H9 (cell line): Measurements from ENCODE around the gene DALRD3. TPM values are rescaled to one million over a fixed set of nuclear protein-coding genes. Genes with fewer than 3 reads are reported as not detected.

Source experiments
- DNase-seq: peaks from one replicate; pipeline ENCODE4 v3.0.0-alpha.2; 2017
- H2AFZ ChIP-seq: one replicate; pipeline ENCODE4 v1.6.1; 2013; ENCODE audit warnings: mild to moderate bottlenecking, low read length, control low read depth, moderate library complexity
- H2AK5ac ChIP-seq: 2 replicates; pipeline ENCODE4 v1.6.1; 2013; ENCODE audit warnings: low read length, control low read depth, mixed read lengths; ENCODE audit not compliant: insufficient read length
- H2BK120ac ChIP-seq: one replicate; pipeline ENCODE4 v1.6.1; 2013; ENCODE audit warnings: low read depth, mild to moderate bottlenecking, low read length, control low read depth, inconsistent platforms; ENCODE audit not compliant: poor library complexity, severe bottlenecking
- H2BK12ac ChIP-seq: 2 replicates; pipeline ENCODE4 v1.6.1; 2013; ENCODE audit warnings: low read length, control low read depth, mixed read lengths, low read depth; ENCODE audit not compliant: insufficient read length
- H2BK15ac ChIP-seq: 2 replicates; pipeline ENCODE4 v1.6.1; 2013; ENCODE audit warnings: low read depth, low read length, control low read depth
- H2BK20ac ChIP-seq: one replicate; pipeline ENCODE4 v1.6.1; 2013; ENCODE audit warnings: low read depth, mild to moderate bottlenecking, low read length, control low read depth, inconsistent platforms; ENCODE audit not compliant: poor library complexity, severe bottlenecking
- H2BK5ac ChIP-seq: 2 replicates; pipeline ENCODE4 v1.6.1; 2013; ENCODE audit warnings: low read length, control low read depth, mixed read lengths; ENCODE audit not compliant: insufficient read length
- H3K14ac ChIP-seq: 2 replicates; pipeline ENCODE4 v1.6.1; 2013; ENCODE audit warnings: low read length, control low read depth; ENCODE audit not compliant: insufficient read depth
- H3K18ac ChIP-seq: 2 replicates; pipeline ENCODE4 v1.6.1; 2013; ENCODE audit warnings: low read depth, mild to moderate bottlenecking, mixed read lengths, low read length, control low read depth; ENCODE audit not compliant: insufficient read length
- H3K23ac ChIP-seq: 2 replicates; pipeline ENCODE4 v1.6.1; 2013; ENCODE audit warnings: low read length, control low read depth, mixed read lengths, low read depth; ENCODE audit not compliant: insufficient read length
- H3K23me2 ChIP-seq: 2 replicates; pipeline ENCODE4 v1.6.1; 2013; ENCODE audit warnings: low read depth, mild to moderate bottlenecking, mixed read lengths, low read length, control low read depth; ENCODE audit not compliant: insufficient read length, poor library complexity, severe bottlenecking
- H3K27ac ChIP-seq: 2 replicates; pipeline ENCODE4 v1.5.1; 2013; ENCODE audit warnings: low read length, control low read depth, mixed read lengths, low read depth; ENCODE audit not compliant: insufficient read length
- H3K27me3 ChIP-seq: 2 replicates; pipeline ENCODE4 v1.6.1; 2013; ENCODE audit warnings: low read length, control low read depth, inconsistent platforms; ENCODE audit not compliant: insufficient read depth
- H3K4ac ChIP-seq: 2 replicates; pipeline ENCODE4 v1.6.1; 2013; ENCODE audit warnings: low read depth, mild to moderate bottlenecking, control low read depth, inconsistent platforms, low read length, moderate library complexity
- H3K4me1 ChIP-seq: 2 replicates; pipeline ENCODE4 v1.6.1; 2013; ENCODE audit warnings: low read length, control low read depth, inconsistent platforms; ENCODE audit not compliant: insufficient read depth
- H3K4me2 ChIP-seq: 2 replicates; pipeline ENCODE4 v1.6.1; 2013; ENCODE audit warnings: low read length, control low read depth, mixed read lengths; ENCODE audit not compliant: insufficient read length, insufficient read depth
- H3K56ac ChIP-seq: 2 replicates; pipeline ENCODE4 v1.6.1; 2013; ENCODE audit warnings: low read depth, mild to moderate bottlenecking, mixed read lengths, low read length, control low read depth; ENCODE audit not compliant: insufficient read length
- H3K79me1 ChIP-seq: 2 replicates; pipeline ENCODE4 v1.6.1; 2013; ENCODE audit warnings: low read depth, mild to moderate bottlenecking, moderate library complexity, low read length, control low read depth, inconsistent platforms; ENCODE audit not compliant: insufficient read depth, poor library complexity, severe bottlenecking
- H3K79me2 ChIP-seq: 2 replicates; pipeline ENCODE4 v1.6.1; 2013; ENCODE audit warnings: low read length, control low read depth, inconsistent platforms; ENCODE audit not compliant: insufficient read depth
- H3K9ac ChIP-seq: 2 replicates; pipeline ENCODE4 v1.6.1; 2013; ENCODE audit warnings: low read length, control low read depth, mixed read lengths; ENCODE audit not compliant: insufficient read length; ENCODE audit errors: extremely low read depth
- H3K9me3 ChIP-seq: one replicate; pipeline ENCODE4 v1.6.1; 2013; ENCODE audit warnings: low read depth, low read length, inconsistent platforms; ENCODE audit not compliant: control insufficient read depth
- H3T11ph ChIP-seq: one replicate; pipeline ENCODE4 v1.6.1; 2013; ENCODE audit warnings: mild to moderate bottlenecking, low read length, control low read depth, inconsistent platforms
- H4K20me1 ChIP-seq: one replicate; pipeline ENCODE4 v1.6.1; 2013; ENCODE audit not compliant: control insufficient read depth, insufficient read length, insufficient read depth
- H4K5ac ChIP-seq: 2 replicates; pipeline ENCODE4 v1.6.1; 2013; ENCODE audit warnings: low read depth, mild to moderate bottlenecking, mixed read lengths, low read length, control low read depth; ENCODE audit not compliant: insufficient read length
- H4K8ac ChIP-seq: replicated peaks from 2 replicates; pipeline ENCODE4 v1.6.1; 2013; ENCODE audit warnings: low read length, control low read depth, mixed read lengths, low read depth; ENCODE audit not compliant: insufficient read length
- H4K91ac ChIP-seq: 2 replicates; pipeline ENCODE4 v1.6.1; 2013; ENCODE audit warnings: low read depth, mild to moderate bottlenecking, moderate library complexity, mixed read lengths, low read length, control low read depth; ENCODE audit not compliant: insufficient read length
- H3K27ac Mint-ChIP-seq, 3 experiments: 2 replicates in 2 of 3; 3 replicates in 1 of 3; pipeline ENCODE4 v1.8.0; 2020 to 2021; ENCODE audit warnings: mixed read lengths in 3 of 3, mild to moderate bottlenecking in 1 of 3, moderate library complexity in 1 of 3
- H3K27me3 Mint-ChIP-seq: 2 replicates; pipeline ENCODE4 v1.8.0; 2021; ENCODE audit warnings: low read depth, mild to moderate bottlenecking, moderate library complexity, mixed read lengths
- H3K36me3 Mint-ChIP-seq, 3 experiments: 2 replicates in 2 of 3; 3 replicates in 1 of 3; pipeline ENCODE4 v1.8.0; 2020 to 2021; ENCODE audit warnings: low read depth in 3 of 3, mixed read lengths in 3 of 3; ENCODE audit not compliant: insufficient read depth in 1 of 3
- H3K4me1 Mint-ChIP-seq, 2 experiments: 2 replicates each; pipeline ENCODE4 v1.8.0; 2020; ENCODE audit warnings: mixed read lengths in 2 of 2
- H3K4me3 Mint-ChIP-seq, 2 experiments: 2 replicates in 1 of 2; 3 replicates in 1 of 2; pipeline ENCODE4 v1.8.0; 2020 to 2021; ENCODE audit warnings: mild to moderate bottlenecking in 2 of 2, mixed read lengths in 2 of 2, moderate library complexity in 1 of 2
- H3K9me3 Mint-ChIP-seq, 2 experiments: 2 replicates in 1 of 2; 3 replicates in 1 of 2; pipeline ENCODE4 v1.8.0; 2020; ENCODE audit warnings: mild to moderate bottlenecking in 2 of 2, mixed read lengths in 2 of 2, moderate library complexity in 1 of 2
- WGBS: extraction: QIAGEN DNeasy Blood & Tissue Kit; methylation state at CpG from one replicate; pipeline ENCODE4 v1.1.7; 2013; ENCODE audit warnings: missing lambda C conversion rate, low lambda C conversion rate, mixed read lengths; ENCODE audit not compliant: insufficient read length; ENCODE audit errors: extremely low coverage; 5-methylcytosine and 5-hydroxymethylcytosine counted together
- total RNA-seq: library from RNA; stranded (reverse); gene quantifications from 2 replicates; pipeline ENCODE4 v1.2.1, GENCODE V29; 2021
- TF ChIP-seq, protein P1 (sequence below): fragments of 200-600 bp; sonication (generic); conservative IDR thresholded peaks from 3 replicates; pipeline ENCODE4 v1.8.0; 2021; ENCODE audit warnings: antibody characterized with exemption, mild to moderate bottlenecking

The DALRD3 gene
- total RNA-seq, 1 experiment from 2014 or later: 32.3 TPM

DNA sequence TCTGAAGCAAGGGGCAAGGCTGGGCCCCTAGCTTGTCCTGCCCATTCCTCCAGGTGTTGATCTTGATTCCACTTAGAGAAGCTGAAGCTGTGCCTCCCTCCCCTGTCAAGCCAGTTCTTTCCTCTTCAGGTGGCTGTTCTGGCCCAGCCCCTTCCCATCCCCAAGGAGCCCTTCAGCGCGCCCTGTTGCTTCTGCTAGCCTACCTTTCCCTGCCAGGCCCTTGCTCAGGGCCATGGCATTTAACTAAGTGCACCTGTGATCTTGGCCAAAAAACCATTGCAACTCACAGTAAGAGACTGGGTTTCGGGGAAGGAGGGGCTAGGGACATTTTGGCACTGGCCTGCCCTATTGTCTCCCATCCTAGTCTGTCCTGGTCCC is 13.1 kb downstream of the DALRD3 start:
- no peak overlapping the region for H4K8ac ChIP-seq
- no peaks in the 10 kb centered on the region for H3K27me3 ChIP-seq
- H3K79me1 ChIP-seq: no peaks in the 10 kb centered on the region
- no peak overlapping the region for H3K27ac ChIP-seq
- no peak overlapping the region for H3K4me2 ChIP-seq
- peaks cover 10% of the 10 kb centered on the region; the same call in 1 of the 2 replicates for H3K79me2 ChIP-seq
- no peak overlapping the region for H3K9ac ChIP-seq
- Mint-ChIP-seq H3K9me3 (no peaks in the 10 kb centered on the region; a peak in 1 of 5 replicates), H3K36me3 (peaks cover 0 to 21% (median 15%) of the 10 kb centered on the region in 3 experiments; a peak in 6 of 7 replicates), H3K27ac (no peak overlapping the region), H3K4me3 (peak overlapping the region in 1 of 2 experiments; percentile 35; a peak in 1 of 5 replicates), H3K27me3 (no peaks in the 10 kb centered on the region; the same call in 1 of the 2 replicates), H3K4me1 (peaks cover 16 to 18% of the 10 kb centered on the region in 2 experiments)
- no peak overlapping the region for H3K14ac ChIP-seq
- no peak for DNase-seq
- no CpG with 5 or more reads among the region's 3 CpGs for WGBS
- H3K4ac ChIP-seq: no peak overlapping the region
- H3T11ph ChIP-seq: no peak overlapping the region
- TF ChIP-seq, protein P1, sequence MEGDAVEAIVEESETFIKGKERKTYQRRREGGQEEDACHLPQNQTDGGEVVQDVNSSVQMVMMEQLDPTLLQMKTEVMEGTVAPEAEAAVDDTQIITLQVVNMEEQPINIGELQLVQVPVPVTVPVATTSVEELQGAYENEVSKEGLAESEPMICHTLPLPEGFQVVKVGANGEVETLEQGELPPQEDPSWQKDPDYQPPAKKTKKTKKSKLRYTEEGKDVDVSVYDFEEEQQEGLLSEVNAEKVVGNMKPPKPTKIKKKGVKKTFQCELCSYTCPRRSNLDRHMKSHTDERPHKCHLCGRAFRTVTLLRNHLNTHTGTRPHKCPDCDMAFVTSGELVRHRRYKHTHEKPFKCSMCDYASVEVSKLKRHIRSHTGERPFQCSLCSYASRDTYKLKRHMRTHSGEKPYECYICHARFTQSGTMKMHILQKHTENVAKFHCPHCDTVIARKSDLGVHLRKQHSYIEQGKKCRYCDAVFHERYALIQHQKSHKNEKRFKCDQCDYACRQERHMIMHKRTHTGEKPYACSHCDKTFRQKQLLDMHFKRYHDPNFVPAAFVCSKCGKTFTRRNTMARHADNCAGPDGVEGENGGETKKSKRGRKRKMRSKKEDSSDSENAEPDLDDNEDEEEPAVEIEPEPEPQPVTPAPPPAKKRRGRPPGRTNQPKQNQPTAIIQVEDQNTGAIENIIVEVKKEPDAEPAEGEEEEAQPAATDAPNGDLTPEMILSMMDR: no peak
- H3K9me3 ChIP-seq: no peaks in the 10 kb centered on the region
- H3K23ac ChIP-seq: no peak overlapping the region
- no peak overlapping the region for H2BK20ac ChIP-seq
- no peak overlapping the region for H2BK5ac ChIP-seq
- H2BK15ac ChIP-seq: no peak overlapping the region
- H4K20me1 ChIP-seq: no peaks in the 10 kb centered on the region
- no peak overlapping the region for H3K56ac ChIP-seq
- no peak overlapping the region for H4K91ac ChIP-seq
- H3K23me2 ChIP-seq: peaks cover 13% of the 10 kb centered on the region
- no peak overlapping the region for H2AFZ ChIP-seq
- no peak overlapping the region for H2BK12ac ChIP-seq
- H3K18ac ChIP-seq: no peak overlapping the region
- H2BK120ac ChIP-seq: no peak overlapping the region
- H3K4me1 ChIP-seq: no peaks in the 10 kb centered on the region; the same call in 1 of the 2 replicates
- H4K5ac ChIP-seq: no peak overlapping the region
- no peak overlapping the region for H2AK5ac ChIP-seq
